IPS-20b (cell line): ENCODE results near the gene SLC6A13.

Experiments
- H3K27ac ChIP-seq: one replicate; pipeline ENCODE4 v1.5.1; 2013; ENCODE audit warnings: low read length
- H3K27me3 ChIP-seq: 2 replicates; pipeline ENCODE4 v1.6.1; 2013; ENCODE audit warnings: mild to moderate bottlenecking, low read length, inconsistent platforms; ENCODE audit not compliant: insufficient read depth
- H3K36me3 ChIP-seq: 2 replicates; pipeline ENCODE4 v1.6.1; 2013; ENCODE audit warnings: low read depth, mild to moderate bottlenecking, inconsistent platforms, low read length, moderate library complexity; ENCODE audit not compliant: insufficient read depth
- H3K4me1 ChIP-seq: 2 replicates; pipeline ENCODE4 v1.6.1; 2013; ENCODE audit warnings: mild to moderate bottlenecking, control low read depth, inconsistent platforms, low read length, moderate library complexity; ENCODE audit not compliant: insufficient read depth
- H3K4me3 ChIP-seq: 2 replicates; pipeline ENCODE4 v1.5.1; 2013; ENCODE audit warnings: mild to moderate bottlenecking, low read length, inconsistent platforms
- H3K9ac ChIP-seq: 2 replicates; pipeline ENCODE4 v1.6.1; 2013; ENCODE audit warnings: low read depth, mild to moderate bottlenecking, inconsistent platforms, low read length, moderate library complexity
- H3K9me3 ChIP-seq: 2 replicates; pipeline ENCODE4 v1.6.1; 2013; ENCODE audit warnings: mild to moderate bottlenecking, low read depth, low read length, inconsistent platforms; ENCODE audit not compliant: insufficient read depth

Gene SLC6A13

GRCh38 chr12:230925-231671 lies 31.5 kb downstream of the SLC6A13 start:
- H3K9me3 ChIP-seq: peaks cover 6% of the 10 kb centered on the region; the same call in 1 of the 2 replicates
- peaks cover 48% of the 10 kb centered on the region for H3K27me3 ChIP-seq
- H3K9ac ChIP-seq: no peak overlapping the region
- H3K4me1 ChIP-seq: peaks cover 7% of the 10 kb centered on the region; the same call in 1 of the 2 replicates
- no peaks in the 10 kb centered on the region for H3K36me3 ChIP-seq
- no peak overlapping the region for H3K27ac ChIP-seq
- no peak overlapping the region for H3K4me3 ChIP-seq

- peaks cover 48% of the 10 kb centered on the region for H3K27me3 ChIP-seq
- no peaks in the 10 kb centered on the region for H3K36me3 ChIP-seq
- no peak overlapping the region for H3K9ac ChIP-seq
- no peak overlapping the region for H3K4me3 ChIP-seq
- no peak overlapping the region for H3K27ac ChIP-seq
- H3K9me3 ChIP-seq: no peaks in the 10 kb centered on the region
- peaks cover 7% of the 10 kb centered on the region; the same call in 1 of the 2 replicates for H3K4me1 ChIP-seq
Observed at GRCh38 chr12:229441-230191, 33.0 kb downstream of the SLC6A13 start.

GRCh38 chr12:228846-229200 lies 33.8 kb downstream of the SLC6A13 start:
- no peaks in the 10 kb centered on the region for H3K9me3 ChIP-seq
- H3K27ac ChIP-seq: no peak overlapping the region
- H3K9ac ChIP-seq: no peak overlapping the region
- no peak overlapping the region for H3K4me3 ChIP-seq
- no peaks in the 10 kb centered on the region for H3K36me3 ChIP-seq
- H3K27me3 ChIP-seq: peaks cover 48% of the 10 kb centered on the region
- H3K4me1 ChIP-seq: peaks cover 7% of the 10 kb centered on the region; the same call in 1 of the 2 replicates

GRCh38 chr12:227923-228845 lies 34.5 kb downstream of the SLC6A13 start:
- Histone ChIP-seq H3K9me3 (no peaks in the 10 kb centered on the region), H3K4me3 (no peak overlapping the region), H3K27ac (no peak overlapping the region), H3K4me1 (peaks cover 7% of the 10 kb centered on the region; the same call in 1 of the 2 replicates), H3K27me3 (peaks cover 48% of the 10 kb centered on the region), H3K9ac (no peak overlapping the region), H3K36me3 (no peaks in the 10 kb centered on the region)

GRCh38 chr12:227286-227915 lies 35.2 kb downstream of the SLC6A13 start:
- Histone ChIP-seq H3K9ac (no peak overlapping the region), H3K9me3 (no peaks in the 10 kb centered on the region), H3K4me3 (no peak overlapping the region), H3K27me3 (peaks cover 46% of the 10 kb centered on the region), H3K27ac (no peak overlapping the region), H3K36me3 (no peaks in the 10 kb centered on the region), H3K4me1 (peaks cover 7% of the 10 kb centered on the region; the same call in 1 of the 2 replicates)

DNA sequence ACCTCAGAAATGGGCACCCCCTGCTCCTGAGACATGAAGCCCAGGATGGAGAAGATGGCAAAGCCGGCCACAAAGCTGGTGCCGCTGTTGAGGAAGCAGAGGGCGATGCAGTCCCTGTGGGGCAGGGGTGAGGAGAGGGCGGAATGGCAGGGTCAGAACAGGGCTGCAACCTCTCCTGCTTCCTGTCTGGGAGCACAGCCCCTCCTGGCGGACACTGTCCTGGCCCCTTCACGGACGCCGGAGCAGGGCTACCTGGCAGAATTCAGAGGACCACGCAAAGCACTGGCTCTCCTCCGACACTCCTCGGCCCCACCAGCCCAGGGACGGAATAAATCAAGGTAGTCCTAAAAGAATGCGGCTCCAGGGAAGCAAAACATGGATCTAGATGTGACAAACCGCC lies 36.2 kb downstream of the SLC6A13 start:
- H3K27ac ChIP-seq: no peak overlapping the region
- no peaks in the 10 kb centered on the region for H3K9me3 ChIP-seq
- H3K9ac ChIP-seq: no peak overlapping the region
- peaks cover 7% of the 10 kb centered on the region; the same call in 1 of the 2 replicates for H3K4me1 ChIP-seq
- no peaks in the 10 kb centered on the region for H3K36me3 ChIP-seq
- peaks cover 37% of the 10 kb centered on the region for H3K27me3 ChIP-seq
- no peak overlapping the region for H3K4me3 ChIP-seq

DNA sequence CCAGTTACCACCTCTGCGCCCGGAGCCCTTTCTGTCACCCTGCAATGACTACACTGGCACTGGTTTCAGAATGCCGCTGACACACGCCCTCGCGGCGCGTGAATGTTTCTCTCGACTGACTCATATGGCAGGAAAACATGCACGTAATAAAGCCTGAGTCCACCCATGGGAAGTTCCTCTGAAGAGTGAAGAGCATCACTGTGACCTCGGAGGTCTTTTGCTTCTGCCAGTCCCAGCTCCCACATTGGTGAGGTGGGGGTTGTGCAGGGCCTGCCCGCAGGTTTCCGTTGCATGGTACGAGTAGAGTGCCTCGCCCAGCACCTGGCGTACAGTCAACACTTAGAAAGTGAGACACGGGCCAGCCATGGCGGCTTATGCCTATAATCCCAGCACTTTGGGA lies 37.6 kb downstream of the SLC6A13 start:
- H3K36me3 ChIP-seq: no peaks in the 10 kb centered on the region
- peaks cover 24% of the 10 kb centered on the region for H3K27me3 ChIP-seq

DNA sequence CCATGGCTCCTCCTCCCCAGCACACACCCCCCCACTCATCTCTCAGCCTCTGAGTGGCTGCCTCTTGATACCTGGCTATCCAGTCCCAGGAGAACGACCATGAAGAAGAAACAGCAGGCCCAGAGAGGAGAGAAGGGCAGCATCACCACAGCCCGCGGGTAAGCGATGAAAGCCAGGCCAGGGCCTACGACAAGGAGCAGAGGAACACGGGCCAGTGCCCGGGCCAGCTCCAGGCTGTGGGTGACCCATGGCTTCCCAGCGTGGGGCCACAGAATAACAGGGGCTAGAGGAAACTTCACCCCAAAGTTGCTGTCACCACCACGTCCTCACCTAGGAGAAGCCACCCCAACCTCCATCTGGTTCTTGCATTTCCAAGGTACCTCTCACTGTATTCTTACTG lies 38.3 kb downstream of the SLC6A13 start:
- H3K9me3 ChIP-seq: no peaks in the 10 kb centered on the region
- no peak overlapping the region for H3K4me3 ChIP-seq
- peaks cover 18% of the 10 kb centered on the region for H3K27me3 ChIP-seq
- H3K9ac ChIP-seq: no peak overlapping the region
- H3K4me1 ChIP-seq: peaks cover 3% of the 10 kb centered on the region; the same call in 1 of the 2 replicates
- no peaks in the 10 kb centered on the region for H3K36me3 ChIP-seq
- no peak overlapping the region for H3K27ac ChIP-seq

More for the DNA sequence above, 37.6 kb downstream of the SLC6A13 start:
- peaks cover 3% of the 10 kb centered on the region; the same call in 1 of the 2 replicates for H3K4me1 ChIP-seq
- H3K27ac ChIP-seq: no peak overlapping the region
- no peak overlapping the region for H3K9ac ChIP-seq
- H3K4me3 ChIP-seq: no peak overlapping the region
- no peaks in the 10 kb centered on the region for H3K9me3 ChIP-seq

DNA sequence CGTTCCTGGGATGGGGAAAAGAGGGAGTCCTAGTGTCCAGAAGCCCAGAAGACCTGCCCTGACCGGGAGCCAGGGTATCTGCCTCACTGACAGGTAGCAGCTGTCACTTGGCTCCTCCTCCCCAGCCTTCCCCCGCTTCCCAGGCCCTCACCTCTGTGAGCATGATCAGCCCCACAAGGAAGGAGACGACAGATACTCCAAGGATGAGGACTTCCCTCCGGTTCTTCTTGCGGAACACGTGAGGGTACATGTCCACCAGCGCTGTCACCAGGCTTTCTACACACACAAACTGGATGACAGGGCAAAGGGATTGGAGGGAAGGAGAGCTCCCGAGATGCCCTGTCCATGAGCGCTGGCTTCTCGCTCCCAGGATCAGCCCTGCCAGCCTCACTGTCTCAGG lies 38.8 kb downstream of the SLC6A13 start:
- H3K27ac ChIP-seq: no peak overlapping the region
- H3K27me3 ChIP-seq: peaks cover 13% of the 10 kb centered on the region
- H3K36me3 ChIP-seq: no peaks in the 10 kb centered on the region
- no peak overlapping the region for H3K4me3 ChIP-seq
- no peaks in the 10 kb centered on the region for H3K9me3 ChIP-seq
- H3K4me1 ChIP-seq: peaks cover 3% of the 10 kb centered on the region; the same call in 1 of the 2 replicates
- H3K9ac ChIP-seq: no peak overlapping the region

DNA sequence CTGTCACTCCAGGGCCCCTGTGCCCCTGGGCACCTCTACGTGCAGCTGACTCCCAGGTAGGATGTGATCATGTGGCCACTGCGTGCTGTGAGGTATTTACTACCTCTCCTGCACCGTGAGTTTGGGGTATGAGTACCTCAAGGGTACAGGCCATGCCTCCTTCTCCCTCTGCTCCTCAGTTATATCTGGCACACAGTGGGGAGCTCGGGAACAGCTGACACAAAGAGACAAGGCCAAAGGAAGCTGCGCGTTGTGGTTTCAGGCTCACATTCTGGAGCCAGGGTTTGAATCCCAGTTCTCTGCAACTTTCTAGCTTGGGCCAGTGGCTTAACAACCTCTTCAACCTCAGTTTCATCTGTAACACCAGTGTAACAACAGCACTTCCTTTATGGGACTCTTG lies 40.9 kb downstream of the SLC6A13 start:
- Histone ChIP-seq H3K9ac (no peak overlapping the region), H3K4me1 (peaks cover 3% of the 10 kb centered on the region; the same call in 1 of the 2 replicates), H3K4me3 (no peak overlapping the region), H3K27ac (no peak overlapping the region), H3K9me3 (no peaks in the 10 kb centered on the region), H3K36me3 (no peaks in the 10 kb centered on the region), H3K27me3 (peaks cover 2% of the 10 kb centered on the region; the same call in 1 of the 2 replicates)
